Stimulated activated CD4-positive, alpha-beta T cell treated with anti-CD3 and anti-CD28 coated beads, Interleukin-1b, Interleukin-23, amount 100 ng/mL, for 4 hours (primary cell): Measurements from ENCODE around the gene SCRN1.

Experiments used
- DNase-seq, 2 donors: peaks; one replicate each; pipeline ENCODE4 v3.0.0-alpha.2; 2020; ENCODE audit warnings: low read depth in 2 of 2

The SCRN1 gene

DNA sequence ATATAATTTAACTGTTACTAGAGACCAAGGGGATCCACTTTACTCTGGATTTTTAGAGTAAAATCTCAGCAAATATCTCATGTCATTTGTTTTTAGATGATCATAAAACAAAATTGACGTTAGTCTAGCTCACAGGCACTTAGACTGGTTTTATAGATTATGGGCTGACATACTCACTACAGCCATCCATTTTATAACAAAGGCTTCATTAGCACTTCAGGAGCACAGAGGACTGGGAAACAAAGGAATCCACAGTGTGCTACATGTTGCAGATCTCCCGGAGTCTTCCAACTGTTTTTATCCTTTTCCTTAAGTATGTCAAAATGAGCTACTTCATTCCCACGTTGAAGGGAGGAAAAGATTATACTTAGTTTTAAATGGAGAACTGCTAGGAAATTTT, 15.9 kb upstream of the SCRN1 start:
- no peak for DNase-seq

DNA sequence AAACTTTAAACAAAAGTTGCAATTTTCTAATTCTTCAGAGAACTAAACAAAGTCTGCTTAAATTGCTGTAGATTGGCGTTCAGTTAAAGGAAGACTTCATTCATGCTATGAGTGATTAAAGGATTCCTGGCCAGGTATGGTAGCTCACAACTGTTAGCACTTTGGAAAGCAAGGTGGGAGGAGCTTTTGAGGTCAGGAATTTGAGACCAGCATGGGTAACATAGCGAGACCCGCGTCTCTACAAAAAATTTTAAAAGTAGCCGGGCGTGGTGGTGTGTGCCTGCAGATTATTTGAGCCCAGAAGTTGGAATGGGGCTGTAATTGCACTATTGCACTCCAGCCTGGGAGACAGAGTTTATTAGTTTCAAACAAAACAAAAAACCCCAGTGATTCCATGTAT, 13.5 kb upstream of the SCRN1 start:
- no peak for DNase-seq

DNA sequence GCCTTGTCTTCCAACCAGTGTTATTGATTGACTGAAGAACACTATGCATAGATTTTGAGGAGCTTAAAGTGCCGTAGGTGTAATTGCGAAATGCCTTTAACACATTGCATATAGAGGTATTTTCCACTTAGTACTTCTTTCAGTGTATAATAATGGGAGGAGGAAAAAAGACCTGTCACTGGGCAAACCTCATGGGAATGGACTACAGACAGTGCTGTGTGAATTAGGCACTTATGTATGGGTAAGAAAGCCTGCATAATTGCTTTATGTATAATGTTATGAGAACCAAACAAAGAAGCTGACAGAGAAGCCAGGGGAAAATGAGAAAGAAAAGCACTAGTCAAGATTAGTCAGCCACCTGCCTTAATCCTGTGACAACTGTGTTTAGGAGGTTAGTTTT, 12.4 kb upstream of the SCRN1 start:
- no peak for DNase-seq

DNA sequence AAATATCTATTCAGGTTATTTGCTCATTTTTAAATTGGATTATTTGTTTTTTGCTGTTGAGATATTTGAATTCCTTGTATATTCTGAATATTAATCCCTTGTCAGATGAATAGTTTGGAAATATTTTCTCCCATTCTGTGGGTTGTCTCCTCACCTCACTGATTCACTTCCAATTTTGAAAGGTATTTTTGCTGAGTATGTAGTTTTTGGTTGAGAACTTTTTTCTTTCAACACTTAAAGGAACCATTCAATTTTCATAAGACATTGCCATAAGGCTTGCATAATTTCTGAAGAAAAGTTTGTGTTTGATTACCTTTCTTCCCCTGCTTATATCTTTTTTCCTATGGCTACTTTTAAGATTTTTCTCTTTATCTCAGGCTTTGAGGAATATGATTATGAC, 8.9 kb upstream of the SCRN1 start:
- DNase-seq: no peak

DNA sequence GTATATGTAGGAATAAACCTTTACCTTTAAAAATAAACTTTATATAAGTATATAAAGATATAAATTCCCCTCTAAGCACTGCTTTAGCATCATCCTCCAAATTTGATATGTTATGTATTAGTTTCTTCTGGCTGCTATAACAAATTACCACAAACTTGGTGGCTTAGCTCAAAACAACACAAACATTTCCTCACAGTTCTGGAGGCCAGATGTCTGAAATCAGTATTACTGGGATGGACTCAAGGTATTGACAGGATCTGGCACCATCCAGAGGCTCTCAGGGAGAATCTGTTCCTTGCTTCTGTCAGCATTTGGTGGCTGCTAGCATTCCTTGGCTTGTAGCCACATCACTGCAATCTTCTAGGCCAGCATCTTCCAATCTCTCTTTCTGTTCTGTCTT, 6.7 kb upstream of the SCRN1 start:
- DNase-seq: no peak

DNA sequence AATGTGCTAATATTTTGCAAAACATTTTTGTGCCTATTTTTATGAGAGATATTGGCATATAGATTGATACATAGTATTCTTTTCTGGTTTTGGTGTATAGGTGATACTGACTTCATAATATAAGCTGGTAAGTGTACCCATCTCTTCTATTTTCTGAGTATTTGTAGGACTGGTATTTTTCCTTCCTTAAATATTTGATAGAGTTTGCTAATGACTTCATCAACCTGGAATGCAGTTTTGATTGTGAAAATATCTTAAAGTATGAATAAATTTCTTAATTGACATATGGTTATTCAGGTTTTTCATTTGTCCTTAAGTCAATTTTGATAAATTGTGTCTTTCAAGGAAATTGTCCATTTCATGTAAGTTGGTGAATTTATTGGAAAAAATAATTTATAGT, 6.1 kb upstream of the SCRN1 start:
- DNase-seq: no peak

DNA sequence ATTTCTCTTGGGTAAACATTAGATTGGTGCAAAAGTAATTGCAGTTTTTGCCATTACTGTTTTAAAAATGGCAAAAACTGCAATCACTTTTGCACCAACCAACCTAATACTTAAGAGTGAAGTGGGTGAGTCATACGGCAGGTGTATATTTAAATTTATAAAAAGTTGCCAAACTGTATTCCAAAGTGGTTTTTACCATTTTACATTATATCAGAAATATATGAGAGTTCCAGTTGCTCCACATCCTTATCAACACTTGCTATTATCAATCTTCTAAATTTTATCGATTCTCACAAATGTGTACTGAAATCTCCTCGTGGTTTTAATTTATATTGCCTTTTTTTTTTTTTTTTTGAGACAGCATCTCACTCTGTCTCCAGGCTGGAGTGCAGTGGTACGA, 3.5 kb upstream of the SCRN1 start:
- no peak for DNase-seq

DNA sequence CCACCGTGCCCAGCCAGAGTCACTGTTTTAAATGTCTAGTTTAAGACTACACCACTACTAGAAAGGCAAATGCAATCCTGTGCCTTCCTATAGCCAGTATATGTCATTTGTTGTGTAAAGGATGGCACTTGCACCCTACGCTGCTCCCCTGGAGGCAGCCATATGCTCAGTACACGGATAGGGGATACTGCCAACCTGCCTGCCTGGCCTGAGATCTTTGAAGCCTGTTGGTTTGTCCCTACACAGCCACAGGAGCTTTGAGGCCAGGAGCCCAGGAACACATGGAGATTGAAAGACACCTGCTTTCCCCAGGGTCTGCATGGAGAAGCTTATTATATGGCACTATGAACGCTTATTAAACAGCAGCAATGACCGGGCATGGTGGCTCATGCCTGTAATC, 2.3 kb upstream of the SCRN1 start:
- no peak for DNase-seq

DNA sequence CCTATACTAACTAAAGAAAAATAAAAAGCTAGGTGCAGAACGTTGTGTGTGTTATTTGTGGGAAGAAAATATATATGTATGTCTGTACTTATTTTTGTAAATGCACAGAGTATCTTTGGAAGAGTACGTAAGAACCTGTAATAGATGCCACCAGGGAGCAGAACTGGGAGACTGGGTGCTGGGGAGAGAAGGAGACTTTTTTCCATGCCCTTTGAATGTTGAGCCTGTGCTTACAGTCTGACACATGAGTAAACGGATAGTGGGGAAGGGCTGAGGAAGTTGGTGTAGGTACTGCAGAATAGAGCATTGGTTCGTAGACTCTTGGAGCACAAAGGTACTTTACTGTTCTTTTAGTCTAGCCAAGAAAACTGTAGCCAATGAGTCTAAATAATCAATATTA, 1.3 kb upstream of the SCRN1 start:
- DNase-seq: no peak

DNA sequence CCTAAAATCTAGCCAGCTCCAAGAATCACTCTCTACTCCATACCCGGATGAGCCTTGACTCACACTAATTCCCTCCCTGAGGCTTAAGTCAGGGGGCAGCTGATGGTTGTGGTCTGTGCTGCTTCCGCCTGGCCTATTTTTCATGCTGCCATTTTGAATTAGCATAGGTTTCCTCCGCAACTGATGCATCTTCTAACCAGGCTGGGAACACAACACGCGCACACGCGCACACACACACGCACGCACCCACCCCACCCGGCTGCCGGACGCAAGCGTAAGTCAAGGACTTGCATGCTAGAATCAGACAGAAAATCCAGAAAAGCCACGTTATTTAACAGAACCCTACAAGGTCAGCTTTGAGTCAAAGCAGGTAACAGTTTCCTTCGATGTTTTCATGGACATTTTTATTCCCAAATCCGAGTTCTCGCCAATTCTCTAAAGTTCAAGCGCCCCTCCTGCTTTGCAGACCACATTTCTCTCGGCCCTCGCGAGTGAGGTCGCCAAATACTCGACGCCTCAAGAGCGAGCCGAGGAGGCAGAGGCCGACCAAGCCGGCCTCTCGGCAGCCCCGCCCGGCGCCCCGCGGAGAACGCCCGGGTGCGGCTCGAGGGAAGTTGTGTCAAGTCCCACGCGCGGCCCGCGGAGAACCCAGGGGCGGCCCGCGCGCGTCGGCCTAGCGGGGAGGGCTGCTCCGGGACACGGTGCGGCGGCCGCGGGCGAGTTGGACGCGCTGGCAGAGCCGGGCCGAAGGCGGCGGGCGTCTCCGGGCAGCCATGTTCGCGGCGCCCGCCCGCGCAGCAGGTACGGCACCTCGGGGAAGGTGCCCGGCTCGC, 961 bp downstream of the SCRN1 start:
- peak in 1 of 2 donors; percentile 11 for DNase-seq

DNA sequence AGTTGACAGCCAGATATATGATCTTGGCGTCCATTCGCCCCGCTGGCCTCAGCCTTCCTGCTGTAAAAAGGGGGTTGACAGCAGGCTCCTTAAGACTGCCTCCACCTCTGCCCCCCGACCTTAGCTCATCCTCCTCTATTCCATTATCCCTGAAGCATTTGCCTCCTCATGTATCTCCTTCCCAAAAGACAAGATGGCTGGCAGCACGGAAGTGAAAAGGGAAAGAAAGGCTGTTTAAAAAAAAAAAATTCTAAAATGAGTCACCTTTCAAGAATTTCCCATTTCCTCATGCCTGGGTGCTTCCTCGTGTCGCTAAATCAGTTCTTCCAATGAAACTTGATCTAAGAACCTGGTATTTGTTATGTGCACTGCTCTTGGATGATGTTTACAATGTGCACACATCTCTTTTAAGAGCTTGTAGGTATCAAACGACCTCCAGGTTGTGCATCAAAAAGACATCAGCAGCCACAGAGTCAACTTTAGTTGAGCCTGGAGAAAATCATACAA, 1.7 kb downstream of the SCRN1 start:
- DNase-seq: no peak

DNA sequence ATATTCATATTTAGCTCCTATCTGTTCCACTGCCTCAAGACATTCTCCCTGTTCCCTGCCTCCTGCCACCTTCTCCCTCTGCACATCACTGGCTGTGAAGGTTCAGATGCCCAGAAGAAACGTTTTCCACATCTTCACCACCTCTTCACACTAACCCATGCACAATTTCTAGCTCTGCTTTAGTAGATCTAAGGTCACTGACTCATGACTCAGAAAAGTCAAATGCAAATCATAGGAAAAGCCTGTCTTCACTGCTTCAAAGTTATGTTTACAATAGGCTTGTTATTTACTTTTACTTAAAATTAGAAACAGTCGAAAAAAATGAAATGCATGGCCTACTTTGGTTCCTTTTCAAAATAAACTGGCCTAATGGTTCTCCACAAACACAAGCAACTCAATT, 2.5 kb downstream of the SCRN1 start:
- DNase-seq: no peak

DNA sequence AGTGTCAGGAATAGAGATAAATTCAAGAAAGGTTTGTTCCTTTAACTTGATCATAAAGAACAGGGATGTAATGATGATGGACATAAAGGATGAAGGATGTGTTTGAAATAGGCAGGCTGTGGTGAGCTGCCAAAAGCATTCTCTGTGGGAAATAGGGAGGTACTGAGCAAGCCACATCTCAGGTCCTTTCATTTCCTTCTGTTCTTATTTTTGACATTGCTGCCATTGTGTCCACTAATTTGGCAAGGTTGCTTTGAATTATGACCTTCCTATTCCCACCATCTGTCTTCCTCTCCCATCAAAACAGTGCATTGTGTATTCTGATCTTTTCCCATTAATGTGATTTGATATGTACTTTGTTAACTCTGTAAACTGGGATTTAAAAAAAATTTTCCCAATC, 9.4 kb downstream of the SCRN1 start:
- no peak for DNase-seq

DNA sequence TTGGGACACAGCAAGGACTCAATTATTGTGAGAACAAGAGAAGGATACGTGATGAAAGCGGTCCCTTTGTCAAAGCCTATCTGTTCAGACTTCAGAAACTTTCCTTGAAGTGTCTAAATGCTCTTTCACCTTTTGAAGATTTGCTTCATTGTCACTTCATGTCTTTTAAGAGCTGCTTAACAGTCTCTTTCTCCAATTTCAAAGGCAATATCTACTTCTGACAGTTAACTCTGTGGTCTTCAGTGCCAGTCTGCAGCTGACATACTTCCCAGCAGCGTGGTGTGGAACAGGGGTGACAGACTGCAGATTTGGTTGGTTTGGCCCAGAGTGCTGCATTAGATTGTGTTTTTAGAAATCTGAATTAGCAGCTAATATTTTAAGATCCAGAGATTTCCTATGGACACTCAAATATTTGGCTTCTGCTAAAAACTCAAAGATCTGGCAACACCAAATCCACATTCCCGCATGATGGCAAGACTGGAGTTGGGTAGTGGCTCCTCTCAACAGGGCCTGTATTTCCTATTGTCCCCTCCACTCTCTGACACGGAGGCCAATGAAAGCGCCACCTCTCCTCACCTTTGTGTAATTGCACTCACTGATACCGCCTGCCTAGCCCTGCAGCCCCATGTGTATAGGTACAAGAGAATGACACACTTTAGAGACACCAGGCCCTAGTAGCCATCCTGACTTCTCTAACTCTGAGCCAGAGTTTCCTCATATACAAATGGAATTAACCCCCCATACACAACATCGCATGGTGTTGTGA, 11.5 kb downstream of the SCRN1 start:
- DNase-seq: no peak

DNA sequence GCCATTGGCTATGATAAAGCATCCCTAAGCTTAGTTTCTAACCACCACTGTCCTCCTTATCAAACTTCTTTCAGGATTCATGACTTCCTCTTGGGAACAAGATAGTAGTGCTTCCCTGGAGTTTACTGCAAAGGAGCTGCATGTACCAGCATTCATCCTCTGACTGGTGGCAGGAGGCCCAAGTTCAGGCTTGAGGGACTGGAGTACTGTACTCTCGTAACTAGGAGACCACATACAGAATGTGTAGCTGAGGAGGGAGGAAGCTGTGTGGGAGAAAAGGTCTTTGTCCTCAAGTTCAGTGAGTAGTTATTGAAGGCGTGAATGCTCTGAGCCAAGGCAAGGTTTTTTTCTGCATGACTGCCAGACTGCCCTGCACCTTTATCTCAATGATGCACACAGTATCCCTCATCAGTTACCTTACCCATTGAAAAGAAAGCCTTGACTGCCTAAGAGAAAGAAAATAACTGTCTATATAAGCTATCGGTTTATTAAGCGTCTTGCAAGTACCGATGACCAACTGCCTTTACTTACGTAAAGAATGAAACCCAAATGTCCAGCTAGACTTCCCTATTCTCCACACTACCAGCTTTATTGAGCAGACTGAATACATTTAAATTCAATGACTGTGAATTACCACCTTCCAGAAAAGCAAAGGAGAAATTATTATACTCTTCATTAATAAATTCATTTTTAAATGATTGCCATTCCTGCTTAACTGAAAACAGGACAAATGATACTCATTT, 12.8 kb downstream of the SCRN1 start:
- no peak for DNase-seq

DNA sequence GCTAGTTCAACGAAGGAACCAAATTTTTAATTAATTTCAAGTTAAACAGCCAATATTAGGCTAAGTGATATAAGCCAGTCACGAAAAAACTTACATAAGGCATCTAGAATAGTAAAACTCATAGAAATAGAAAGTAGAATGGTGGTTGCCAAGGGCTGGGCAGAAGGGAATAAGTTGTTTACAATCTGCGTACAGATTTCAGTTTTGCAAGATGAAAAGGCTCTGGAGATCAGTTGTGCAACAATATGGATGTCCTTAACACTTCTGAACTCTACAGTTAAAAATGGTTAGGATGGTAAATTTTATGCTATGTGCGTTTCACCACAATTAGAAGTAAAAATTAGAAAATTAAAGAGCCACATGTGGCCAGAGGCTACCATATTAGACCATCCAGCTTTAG, 13.3 kb downstream of the SCRN1 start:
- DNase-seq: no peak

DNA sequence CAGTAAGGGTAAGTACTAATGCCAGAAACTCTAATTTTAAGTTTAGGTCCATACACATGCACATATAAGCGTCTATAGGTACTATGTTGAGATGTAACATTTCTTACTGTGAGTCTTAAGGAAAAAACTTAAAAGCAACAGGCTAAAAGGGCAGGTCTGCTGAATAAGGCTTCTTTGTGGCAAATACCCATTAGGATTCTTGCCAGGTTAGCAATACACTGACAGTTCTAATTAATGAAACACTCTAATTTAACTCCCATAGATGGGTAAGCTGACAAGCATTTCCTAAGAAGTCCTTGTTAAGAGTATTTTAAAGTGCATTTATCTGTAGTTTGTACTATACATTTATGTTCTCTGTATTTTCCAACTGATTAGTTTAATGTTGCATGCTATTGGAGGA, 14.0 kb downstream of the SCRN1 start:
- no peak for DNase-seq

DNA sequence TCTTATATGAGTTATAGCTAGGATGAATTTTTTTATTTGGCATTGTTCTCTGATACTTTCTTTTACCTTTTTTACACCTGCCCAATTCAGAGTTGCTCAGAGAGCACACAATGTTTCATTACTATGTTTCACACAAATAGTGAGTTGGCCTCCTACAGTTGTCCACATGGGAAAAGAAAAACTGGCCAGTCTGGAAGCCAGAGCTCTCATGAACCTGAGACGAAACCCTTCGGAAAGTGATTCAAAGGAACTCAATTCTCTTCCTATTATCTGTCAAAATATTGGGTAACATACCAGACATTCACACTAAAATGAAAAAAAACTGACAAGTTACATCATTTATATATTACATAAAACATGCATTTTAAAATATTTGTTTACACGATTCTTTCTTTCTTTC, 15.3 kb downstream of the SCRN1 start:
- no peak for DNase-seq

DNA sequence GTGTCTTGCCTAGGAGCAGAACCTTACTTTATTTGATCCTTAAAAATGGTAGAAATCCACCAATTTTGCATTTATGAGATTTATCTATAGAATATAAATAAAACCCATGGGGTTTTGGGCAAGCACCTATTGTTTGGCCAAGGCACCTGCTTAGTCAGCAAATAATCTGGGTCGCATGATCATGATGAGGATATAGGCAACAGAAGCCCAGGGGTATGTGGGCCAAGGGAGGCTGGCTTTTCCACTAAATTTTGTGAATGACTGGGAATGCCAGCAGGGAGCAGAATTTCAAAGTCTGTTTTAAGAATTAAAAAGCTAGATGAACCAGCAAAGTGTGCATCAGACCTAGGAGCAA, 17.3 kb downstream of the SCRN1 start:
- DNase-seq: no peak

DNA sequence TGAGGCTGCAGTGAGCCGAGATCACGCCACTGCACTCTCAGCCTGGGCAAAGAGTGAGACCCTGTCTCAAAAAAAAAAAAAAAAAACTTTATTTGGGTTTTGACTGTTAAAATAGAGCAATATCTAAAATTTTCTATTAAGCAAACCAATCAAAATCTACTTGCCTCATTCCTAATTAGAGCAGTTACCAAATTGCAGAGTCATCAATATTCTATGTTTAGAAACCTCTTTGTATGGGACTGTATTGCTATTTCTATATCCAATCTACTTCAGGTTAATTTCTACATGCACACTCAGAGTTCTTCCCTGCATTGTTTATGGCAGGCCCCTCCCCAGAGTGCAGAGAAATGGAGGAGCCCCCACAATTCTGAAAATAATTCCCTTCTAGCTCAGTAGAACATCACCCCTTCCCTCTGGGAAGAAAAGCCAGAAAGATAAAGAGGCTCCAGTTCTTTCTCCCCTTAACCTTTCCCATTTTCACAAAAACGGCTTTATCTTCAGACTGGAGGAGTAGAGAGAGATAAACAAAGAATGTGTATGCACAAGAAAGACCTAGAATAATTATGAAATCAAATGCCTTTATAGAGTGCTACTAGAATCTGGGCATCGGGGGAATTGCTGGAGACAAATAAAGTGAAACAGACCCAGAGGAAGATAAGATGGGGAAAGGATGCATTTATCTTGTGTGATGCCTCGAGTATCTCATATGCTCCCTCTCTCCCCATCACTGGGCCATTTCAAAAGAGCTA, 17.9 kb downstream of the SCRN1 start:
- no peak for DNase-seq

DNA sequence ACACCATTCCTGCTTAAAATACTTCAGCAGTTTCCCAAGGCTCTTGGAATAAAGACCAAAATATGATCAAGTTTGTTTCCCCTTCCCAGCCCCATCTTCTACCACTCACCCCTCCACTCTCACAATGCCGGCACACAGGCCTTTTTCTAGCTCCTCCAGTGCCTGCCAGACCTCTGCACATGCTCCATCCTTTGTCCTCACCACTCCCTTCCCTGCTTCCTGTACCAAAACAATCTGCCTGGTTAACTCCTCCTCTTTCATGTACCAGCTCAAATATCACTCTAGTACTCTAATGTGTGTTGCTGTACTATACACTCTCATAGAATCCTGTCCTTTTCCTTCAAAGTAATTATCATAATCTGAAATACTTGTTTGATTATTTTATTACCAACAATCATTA, 19.4 kb downstream of the SCRN1 start:
- no peak for DNase-seq

DNA sequence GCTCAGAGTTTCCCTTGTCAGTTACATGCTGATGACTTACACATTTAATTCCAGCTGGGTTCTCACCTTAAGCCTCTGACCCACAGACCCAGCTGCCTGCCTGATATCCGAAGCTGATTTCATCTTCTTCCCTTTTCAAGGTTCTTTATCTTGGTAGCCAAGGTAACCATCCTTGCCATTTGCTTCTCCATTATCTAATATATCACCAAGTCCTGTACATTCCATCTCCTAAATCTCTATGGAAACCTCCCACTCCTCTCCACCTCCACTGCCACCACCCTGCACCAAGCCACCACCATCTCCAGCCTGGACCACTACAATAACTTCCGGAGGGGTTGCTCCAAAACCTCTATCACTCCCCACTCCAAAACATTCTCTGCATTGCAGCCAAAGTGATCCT, 19.9 kb downstream of the SCRN1 start:
- no peak for DNase-seq
